Parathyroid adenoma (tissue), 2 donors: ENCODE data around the gene ZNF335.
A peak's percentile ranks its signal among the peaks of the same experiment; 100 is the strongest.

Experiments
- H2AFZ ChIP-seq: fragments of 300-600 bp; sonication (generic); one replicate; pipeline ENCODE4 v1.7.0; 2017; ENCODE audit warnings: antibody characterized with exemption, mild to moderate bottlenecking
- H3K27ac ChIP-seq: fragments of 300-600 bp; sonication (generic); one replicate; pipeline ENCODE4 v1.7.0; 2017
- H3K27me3 ChIP-seq: fragments of 300-600 bp; sonication (generic); one replicate; pipeline ENCODE4 v1.7.0; 2017; ENCODE audit warnings: low read length; ENCODE audit not compliant: control insufficient read depth, insufficient read depth
- H3K36me3 ChIP-seq: fragments of 300-600 bp; sonication (generic); one replicate; pipeline ENCODE4 v1.7.0; 2017; ENCODE audit warnings: low read length; ENCODE audit not compliant: control insufficient read depth, insufficient read depth
- H3K4me1 ChIP-seq: fragments of 300-600 bp; sonication (generic); one replicate; pipeline ENCODE4 v1.7.0; 2017; ENCODE audit warnings: control low read depth
- H3K4me2 ChIP-seq: fragments of 300-600 bp; sonication (generic); one replicate; pipeline ENCODE4 v1.7.0; 2017; ENCODE audit warnings: low read length
- H3K4me3 ChIP-seq: fragments of 300-600 bp; sonication (generic); one replicate; pipeline ENCODE4 v1.7.0; 2017; ENCODE audit warnings: low read depth, low read length
- H3K79me2 ChIP-seq: fragments of 300-600 bp; sonication (generic); one replicate; pipeline ENCODE4 v1.7.0; 2017; ENCODE audit warnings: control low read depth
- H3K9ac ChIP-seq: fragments of 300-600 bp; sonication (generic); one replicate; pipeline ENCODE4 v1.7.0; 2017; ENCODE audit warnings: mild to moderate bottlenecking
- H3K9me3 ChIP-seq: fragments of 300-600 bp; sonication (generic); one replicate; pipeline ENCODE4 v1.7.0; 2017; ENCODE audit warnings: low read length; ENCODE audit not compliant: control insufficient read depth
- TF ChIP-seq, protein P1 (sequence below): fragments of 300-600 bp; sonication (generic); IDR thresholded peaks from one replicate; pipeline ENCODE4 v1.7.0; 2017; ENCODE audit warnings: antibody characterized with exemption, mild to moderate bottlenecking
- donor health status: primary hyperparathyroidism.

ZNF335 gene

GRCh38 chr20:45948742-45949541, 23.1 kb downstream of the ZNF335 start:
- H2AFZ ChIP-seq: no peak overlapping the region
- no peaks in the 10 kb centered on the region for H3K27me3 ChIP-seq
- H3K4me3 ChIP-seq: no peak overlapping the region
- H3K9me3 ChIP-seq: no peaks in the 10 kb centered on the region
- TF ChIP-seq, protein P1, sequence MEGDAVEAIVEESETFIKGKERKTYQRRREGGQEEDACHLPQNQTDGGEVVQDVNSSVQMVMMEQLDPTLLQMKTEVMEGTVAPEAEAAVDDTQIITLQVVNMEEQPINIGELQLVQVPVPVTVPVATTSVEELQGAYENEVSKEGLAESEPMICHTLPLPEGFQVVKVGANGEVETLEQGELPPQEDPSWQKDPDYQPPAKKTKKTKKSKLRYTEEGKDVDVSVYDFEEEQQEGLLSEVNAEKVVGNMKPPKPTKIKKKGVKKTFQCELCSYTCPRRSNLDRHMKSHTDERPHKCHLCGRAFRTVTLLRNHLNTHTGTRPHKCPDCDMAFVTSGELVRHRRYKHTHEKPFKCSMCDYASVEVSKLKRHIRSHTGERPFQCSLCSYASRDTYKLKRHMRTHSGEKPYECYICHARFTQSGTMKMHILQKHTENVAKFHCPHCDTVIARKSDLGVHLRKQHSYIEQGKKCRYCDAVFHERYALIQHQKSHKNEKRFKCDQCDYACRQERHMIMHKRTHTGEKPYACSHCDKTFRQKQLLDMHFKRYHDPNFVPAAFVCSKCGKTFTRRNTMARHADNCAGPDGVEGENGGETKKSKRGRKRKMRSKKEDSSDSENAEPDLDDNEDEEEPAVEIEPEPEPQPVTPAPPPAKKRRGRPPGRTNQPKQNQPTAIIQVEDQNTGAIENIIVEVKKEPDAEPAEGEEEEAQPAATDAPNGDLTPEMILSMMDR: no peak
- H3K27ac ChIP-seq: no peak overlapping the region
- H3K4me1 ChIP-seq: no peaks in the 10 kb centered on the region
- no peak overlapping the region for H3K4me2 ChIP-seq
- H3K9ac ChIP-seq: no peak overlapping the region
- H3K36me3 ChIP-seq: no peaks in the 10 kb centered on the region
- H3K79me2 ChIP-seq: no peaks in the 10 kb centered on the region

GRCh38 chr20:45948261-45948733, 23.7 kb downstream of the ZNF335 start:
- TF ChIP-seq, protein P1: no peak
- Histone ChIP-seq H3K27me3 (no peaks in the 10 kb centered on the region), H3K9ac (no peak overlapping the region), H3K4me3 (no peak overlapping the region), H3K36me3 (no peaks in the 10 kb centered on the region), H2AFZ (no peak overlapping the region), H3K4me2 (no peak overlapping the region), H3K4me1 (no peaks in the 10 kb centered on the region), H3K27ac (peak overlapping the region; percentile 4), H3K79me2 (no peaks in the 10 kb centered on the region), H3K9me3 (no peaks in the 10 kb centered on the region)

GRCh38 chr20:45947110-45947866, 24.7 kb downstream of the ZNF335 start:
- TF ChIP-seq, protein P1: no peak
- no peaks in the 10 kb centered on the region for H3K27me3 ChIP-seq
- H3K9ac ChIP-seq: no peak overlapping the region
- no peaks in the 10 kb centered on the region for H3K4me1 ChIP-seq
- H3K4me3 ChIP-seq: no peak overlapping the region
- no peaks in the 10 kb centered on the region for H3K36me3 ChIP-seq
- H3K9me3 ChIP-seq: no peaks in the 10 kb centered on the region
- H3K79me2 ChIP-seq: no peaks in the 10 kb centered on the region
- no peak overlapping the region for H3K27ac ChIP-seq
- no peak overlapping the region for H3K4me2 ChIP-seq
- H2AFZ ChIP-seq: no peak overlapping the region

GRCh38 chr20:45946149-45946970, 25.6 kb downstream of the ZNF335 start:
- Histone ChIP-seq H3K4me3 (no peak overlapping the region), H2AFZ (no peak overlapping the region), H3K9ac (no peak overlapping the region), H3K4me2 (no peak overlapping the region), H3K79me2 (no peaks in the 10 kb centered on the region), H3K27me3 (no peaks in the 10 kb centered on the region), H3K9me3 (no peaks in the 10 kb centered on the region), H3K4me1 (no peaks in the 10 kb centered on the region), H3K27ac (no peak overlapping the region), H3K36me3 (no peaks in the 10 kb centered on the region)
- TF ChIP-seq, protein P1: no peak
